Activated T-helper 1 cell treated with anti-CD3 and anti-CD28 coated beads, Interleukin-12 subunit alpha, Interleukin-12 subunit beta, Interleukin-2, Interleukin-4 antibody, amounts not matched to agents 30 ng/mL and 10 ng/mL and 1 ng/mL, durations not matched to agents 14 hours and 24 hours and 36 hours (primary cell): ENCODE data around the gene SNX1. TPM values are rescaled to one million over a fixed set of nuclear protein-coding genes. Genes with fewer than 3 reads are reported as not detected.
A peak's percentile ranks its signal among the peaks of the same experiment; 100 is the strongest.
"Not testable (repeated sequence)": the region's sequence is repeated elsewhere in the genome, so short reads cannot be mapped to it uniquely, and the experiment has no call there.

Experiments
- DNase-seq: peaks from one replicate; pipeline ENCODE4 v3.0.0; 2021; ENCODE audit warnings: low spot score
- H3K27ac Mint-ChIP-seq: one replicate; pipeline ENCODE4 v1.8.0; 2021; ENCODE audit warnings: mild to moderate bottlenecking, mixed read lengths
- H3K27me3 Mint-ChIP-seq: one replicate; pipeline ENCODE4 v1.8.0; 2022; ENCODE audit warnings: mild to moderate bottlenecking, moderate library complexity, mixed read lengths; ENCODE audit not compliant: insufficient read depth
- H3K36me3 Mint-ChIP-seq: one replicate; pipeline ENCODE4 v1.8.0; 2021; ENCODE audit warnings: low read depth, mixed read lengths
- H3K4me1 Mint-ChIP-seq: one replicate; pipeline ENCODE4 v1.8.0; 2021; ENCODE audit warnings: low read depth, mixed read lengths
- H3K4me3 Mint-ChIP-seq: one replicate; pipeline ENCODE4 v1.8.0; 2021; ENCODE audit warnings: mild to moderate bottlenecking, moderate library complexity, mixed read lengths
- H3K9me3 Mint-ChIP-seq: one replicate; pipeline ENCODE4 v1.8.0; 2021; ENCODE audit warnings: mixed read lengths
- intact Hi-C: fragments of 100-400 bp; cut with micrococcal nuclease; formaldehyde crosslinking; loops from one replicate; pipeline ENCODE4 v1.15.1; 2024
- total RNA-seq: library from RNA; stranded (reverse); gene quantifications from 2 replicates; pipeline ENCODE4 v1.2.3, GENCODE V29; 2022

SNX1 gene
- total RNA-seq, 1 donor from 2014 or later, result 139 TPM

DNA sequence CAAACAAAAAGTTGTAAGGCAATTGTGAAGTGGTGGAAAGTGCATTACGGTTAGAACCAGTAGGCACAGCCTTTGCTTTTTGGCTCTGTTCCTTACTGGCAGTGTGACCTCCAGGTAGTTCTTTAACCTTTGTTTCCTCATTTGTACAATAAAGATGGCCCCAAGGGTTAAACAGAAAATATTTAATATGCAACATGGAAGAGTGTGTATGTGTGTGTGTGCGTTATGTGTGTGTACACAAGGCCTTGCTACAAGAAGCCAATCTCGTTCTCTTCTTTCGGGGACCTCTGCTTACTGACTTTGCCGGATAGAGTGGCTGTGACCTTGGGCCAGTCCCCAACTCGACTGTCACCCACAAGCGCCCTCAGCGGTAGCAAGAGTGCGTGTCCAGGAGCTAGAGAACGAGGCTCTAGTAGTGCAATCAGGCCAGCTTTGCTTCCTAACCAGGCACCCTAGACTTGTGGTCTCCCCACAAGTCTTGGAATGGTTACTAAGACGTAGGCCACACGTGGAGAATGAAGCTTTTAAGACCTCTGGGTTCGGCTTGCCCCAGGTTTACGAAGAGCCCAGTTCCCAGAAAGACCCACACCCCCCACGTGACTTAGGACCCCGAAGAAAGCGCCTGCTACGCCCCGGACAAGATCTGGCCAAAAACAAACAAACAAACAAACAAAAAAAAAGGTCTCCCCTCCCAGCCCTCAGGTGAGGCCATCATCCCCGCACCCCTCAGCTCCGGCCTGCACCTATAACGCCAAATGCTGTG lies 2.7 kb upstream of the SNX1 start:
- Mint-ChIP-seq H3K9me3 (no peaks in the 10 kb centered on the region), H3K27ac (peak overlapping the region; percentile 92), H3K36me3 (peaks cover 16% of the 10 kb centered on the region), H3K4me3 (peak overlapping the region; percentile 96), H3K4me1 (peaks cover 43% of the 10 kb centered on the region), H3K27me3 (no peaks in the 10 kb centered on the region)
- intact Hi-C loops, result loop anchor here (1.0 to 10.0 kb wide), 10 partner anchors 46 to 732 kb away; partner anchors contain the start of genes CSNK1G1, DAPK2, PIF1 and PPIB
- DNase-seq, result peak; percentile 26

DNA sequence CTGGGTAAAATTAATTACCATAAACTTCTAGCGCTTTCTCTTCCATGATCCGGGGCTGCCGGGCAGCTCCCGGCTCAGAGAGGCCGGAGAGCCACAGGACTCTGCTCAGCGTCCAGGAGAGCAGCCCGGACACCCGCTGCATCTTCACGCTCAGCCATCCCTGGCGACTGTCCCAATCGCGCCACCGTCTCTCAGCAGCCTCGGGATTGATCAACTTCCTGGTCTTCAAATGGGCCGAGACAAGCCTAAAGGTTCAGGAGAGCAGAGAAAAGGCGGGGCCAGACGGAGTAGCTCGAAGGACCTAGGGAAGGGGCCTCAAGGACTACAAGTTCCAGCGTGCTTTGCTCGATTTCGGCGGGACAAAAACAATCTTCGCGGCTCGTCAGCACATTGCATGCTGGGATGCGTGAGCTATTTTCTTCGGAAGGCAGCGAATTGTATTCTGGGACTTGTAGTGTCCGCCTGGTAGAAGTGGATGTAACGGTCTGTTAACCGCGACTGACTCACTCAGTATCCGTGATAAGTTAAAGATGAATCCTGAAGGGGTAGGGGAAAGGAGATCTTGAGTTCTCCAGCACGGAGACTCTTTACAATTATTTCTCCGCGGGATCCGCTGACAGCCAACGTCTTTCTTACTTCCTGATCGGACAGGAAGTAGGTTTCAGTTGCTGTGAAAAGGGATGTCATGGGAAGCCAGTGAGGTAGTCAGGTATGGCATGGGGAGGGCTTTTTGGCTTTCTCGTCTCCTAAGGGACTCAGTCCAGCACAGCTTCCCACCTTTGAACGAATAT lies 2.0 kb upstream of the SNX1 start, which contains the start of gene CIAO2A:
CIAO2A (minus strand) TSS at position 212 of the 791 bp plus-strand sequence; CDS start at position 142, 70 bp downstream.
- Mint-ChIP-seq H3K4me3 (peak within 1 kb of the TSS; percentile 96), H3K36me3 (peaks cover 14% of the 10 kb centered on the region)

GRCh38 chr15:64095431-64095794 lies 369 bp upstream of the SNX1 start:
- DNase-seq, result no peak
- intact Hi-C loops, result loop anchor here (2.0 to 10.0 kb wide), 6 partner anchors 149 to 897 kb away; partner anchors contain the start of genes PIF1 and ZNF609
- peaks cover 45% of the 10 kb centered on the region for H3K4me1 Mint-ChIP-seq
- peak overlapping the region; percentile 96 for H3K4me3 Mint-ChIP-seq
- H3K9me3 Mint-ChIP-seq, result no peaks in the 10 kb centered on the region
- H3K27me3 Mint-ChIP-seq, result no peaks in the 10 kb centered on the region
- H3K27ac Mint-ChIP-seq, result peak overlapping the region; percentile 92
- H3K36me3 Mint-ChIP-seq, result peaks cover 9% of the 10 kb centered on the region

More for the DNA sequence above, 2.0 kb upstream of the SNX1 start, which contains the start of gene CIAO2A:
- intact Hi-C loops, result loop anchor here (1.0 to 10.0 kb wide), 13 partner anchors 47 to 905 kb away; partner anchors contain the start of genes CSNK1G1, DAPK2, HERC1 and PIF1
- H3K27ac Mint-ChIP-seq, result peak within 1 kb of the TSS; percentile 92
- peak; percentile 92 for DNase-seq
- no peaks in the 10 kb centered on the region for H3K27me3 Mint-ChIP-seq
- peaks cover 46% of the 10 kb centered on the region for H3K4me1 Mint-ChIP-seq
- no peaks in the 10 kb centered on the region for H3K9me3 Mint-ChIP-seq

DNA sequence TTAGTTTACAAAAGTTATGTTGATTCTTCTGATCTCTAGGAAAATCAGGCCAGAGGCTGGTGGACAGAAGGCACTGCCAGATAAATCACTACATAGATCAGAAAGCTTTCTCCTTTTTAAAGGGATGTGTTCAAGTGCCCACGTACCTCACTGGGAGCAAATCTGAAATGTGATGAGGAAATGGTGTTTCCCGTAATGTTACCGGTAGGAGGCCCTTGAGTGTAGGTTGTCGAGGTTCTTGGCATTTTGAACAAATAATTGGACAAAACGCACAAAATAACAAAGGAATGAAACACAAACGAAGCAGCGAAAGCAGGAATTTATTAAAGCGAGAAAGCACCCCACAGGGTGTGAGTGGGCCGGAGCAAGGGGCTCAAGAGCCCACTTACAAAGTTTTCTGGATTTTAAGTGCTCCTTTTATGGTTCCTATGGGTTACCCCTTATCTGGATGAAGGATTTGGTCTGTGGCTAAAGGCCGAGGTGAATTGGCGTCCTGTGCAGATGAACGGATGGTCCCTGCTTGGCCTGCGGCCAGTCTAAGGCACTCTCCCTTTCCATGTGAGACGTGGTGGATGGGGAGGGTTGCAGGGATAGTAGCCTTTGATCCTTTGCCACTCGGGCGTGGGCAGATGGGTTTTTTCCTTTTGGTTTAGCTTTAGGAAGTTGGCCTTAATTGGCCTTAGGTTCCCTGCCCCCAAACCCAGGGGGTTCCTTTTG lies 1.0 kb downstream of the SNX1 start:
- Mint-ChIP-seq H3K27me3 (no peaks in the 10 kb centered on the region), H3K9me3 (no peaks in the 10 kb centered on the region), H3K36me3 (peaks cover 5% of the 10 kb centered on the region), H3K27ac (peak overlapping the region; percentile 92), H3K4me1 (peaks cover 46% of the 10 kb centered on the region), H3K4me3 (peak overlapping the region; percentile 96)
- no peak for DNase-seq
- intact Hi-C loops, result loop anchor here (1.0 to 10.0 kb wide), 6 partner anchors 56 to 895 kb away; partner anchors contain the start of genes PIF1 and ZNF609

DNA sequence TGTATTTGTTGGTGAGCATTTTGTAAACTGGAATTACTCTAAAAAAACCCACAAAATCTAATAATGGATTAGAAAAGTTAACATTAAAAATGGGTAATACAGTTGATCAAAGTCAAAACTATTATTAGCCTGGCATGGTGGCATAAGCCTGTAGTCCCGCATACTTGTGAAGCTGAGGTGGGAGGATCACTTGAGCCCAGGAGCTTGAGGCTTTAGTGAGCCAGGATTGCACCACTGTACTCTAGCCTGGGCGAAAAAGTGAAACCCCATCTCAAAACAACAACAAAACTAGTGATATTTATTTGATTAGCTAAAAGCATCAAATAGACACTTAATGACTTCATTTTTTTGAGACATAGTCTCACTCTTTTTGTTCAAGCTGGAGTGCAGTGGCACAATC lies 3.6 kb downstream of the SNX1 start:
- Mint-ChIP-seq H3K4me1 (peaks cover 33% of the 10 kb centered on the region), H3K9me3 (no peaks in the 10 kb centered on the region), H3K27ac (no peak overlapping the region), H3K4me3 (no peak overlapping the region), H3K36me3 (peaks cover 7% of the 10 kb centered on the region), H3K27me3 (no peaks in the 10 kb centered on the region)
- intact Hi-C loops, result loop anchor here (5.0 to 10.0 kb wide), 5 partner anchors 145 to 893 kb away; partner anchors contain the start of genes PIF1 and ZNF609
- DNase-seq, result no peak

DNA sequence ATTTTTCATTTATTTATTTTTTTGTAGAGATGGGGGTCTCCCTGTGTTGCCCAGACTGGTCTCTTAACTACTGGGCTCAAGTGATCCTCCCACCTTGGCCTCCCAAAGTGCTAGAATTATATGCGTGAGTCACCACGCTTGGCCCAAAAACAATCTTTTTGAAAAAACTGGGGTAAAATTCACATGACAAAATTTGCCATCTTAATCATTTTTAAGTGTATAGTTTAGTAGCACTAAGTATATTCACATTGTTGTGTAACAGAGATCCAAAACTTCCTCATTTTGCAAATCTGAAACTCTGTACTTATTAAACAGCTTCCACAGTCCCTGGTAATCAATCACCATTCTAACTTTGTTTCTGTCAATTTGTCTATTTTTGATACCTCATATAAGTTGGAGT lies 5.2 kb downstream of the SNX1 start:
- Mint-ChIP-seq H3K36me3 (peaks cover 5% of the 10 kb centered on the region), H3K9me3 (no peaks in the 10 kb centered on the region), H3K27me3 (no peaks in the 10 kb centered on the region), H3K27ac (no peak overlapping the region), H3K4me1 (peaks cover 25% of the 10 kb centered on the region), H3K4me3 (no peak overlapping the region)
- intact Hi-C loops, result no loop called here
- DNase-seq, result no peak

- H3K4me1 Mint-ChIP-seq, result peaks cover 13% of the 10 kb centered on the region
- H3K27ac Mint-ChIP-seq, result no peak overlapping the region
- intact Hi-C loops, result no loop called here
- H3K27me3 Mint-ChIP-seq, result no peaks in the 10 kb centered on the region
- H3K36me3 Mint-ChIP-seq, result peaks cover 5% of the 10 kb centered on the region
- DNase-seq, result no peak
- H3K4me3 Mint-ChIP-seq, result no peak overlapping the region
- no peaks in the 10 kb centered on the region for H3K9me3 Mint-ChIP-seq
Observed at GRCh38 chr15:64102497-64102896, 6.7 kb downstream of the SNX1 start.

DNA sequence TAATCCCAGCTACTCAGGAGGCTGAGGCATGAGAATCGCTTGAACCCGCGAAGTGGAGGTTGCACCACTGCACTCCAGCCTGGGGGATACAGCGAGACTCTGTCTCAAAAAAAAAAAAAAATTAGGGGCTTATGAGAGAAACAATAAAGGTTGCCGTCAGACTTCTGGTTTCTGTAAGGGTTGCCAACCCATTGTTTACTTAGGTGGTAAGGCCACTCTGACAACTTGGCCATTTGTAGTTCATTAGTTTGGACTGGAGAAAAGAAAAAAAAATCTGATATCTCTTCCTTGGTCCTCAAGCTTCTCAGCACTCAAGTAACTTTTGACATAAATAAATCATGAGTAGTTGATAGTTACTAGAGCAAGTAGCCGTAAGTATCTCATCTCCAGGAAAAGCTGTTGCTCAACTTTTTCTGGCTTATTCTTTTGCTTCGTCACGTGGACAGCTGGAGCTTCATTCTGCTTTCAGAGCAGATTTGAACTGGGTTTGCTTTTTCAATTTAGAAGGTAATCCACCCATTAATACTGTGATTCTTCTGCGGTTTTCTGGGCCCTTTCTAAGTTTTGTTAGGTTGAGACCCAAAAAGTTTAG lies 9.4 kb downstream of the SNX1 start:
- H3K27me3 Mint-ChIP-seq, result no peaks in the 10 kb centered on the region
- no peak overlapping the region for H3K27ac Mint-ChIP-seq
- H3K36me3 Mint-ChIP-seq, result peaks cover 6% of the 10 kb centered on the region
- no peak for DNase-seq
- no peak overlapping the region for H3K4me3 Mint-ChIP-seq
- intact Hi-C loops, result no loop called here
- H3K4me1 Mint-ChIP-seq, result peaks cover 11% of the 10 kb centered on the region
- no peaks in the 10 kb centered on the region for H3K9me3 Mint-ChIP-seq

DNA sequence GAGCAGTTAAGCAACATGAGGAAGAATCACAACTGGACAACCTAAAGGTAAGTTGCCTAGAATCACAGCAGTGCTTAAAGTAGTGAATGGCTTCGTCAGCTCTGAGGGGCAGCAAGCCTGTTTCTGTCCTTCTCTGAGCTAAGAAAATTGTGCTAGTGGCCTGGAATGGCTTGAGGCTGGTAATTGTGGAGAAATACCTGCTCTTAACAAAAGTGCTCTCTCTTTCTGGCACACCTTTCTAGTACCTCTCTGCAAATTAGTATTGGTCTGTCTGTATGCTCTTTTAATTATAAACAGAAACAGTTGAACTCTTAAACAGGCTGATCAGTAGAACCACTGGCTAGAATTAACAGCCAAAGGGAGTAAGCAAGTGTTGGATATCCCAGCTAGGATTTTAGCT lies 11.6 kb downstream of the SNX1 start:
- Mint-ChIP-seq H3K27ac (no peak overlapping the region), H3K4me3 (no peak overlapping the region), H3K27me3 (no peaks in the 10 kb centered on the region), H3K9me3 (no peaks in the 10 kb centered on the region), H3K36me3 (peaks cover 6% of the 10 kb centered on the region), H3K4me1 (peaks cover 22% of the 10 kb centered on the region)
- intact Hi-C loops, result no loop called here
- no peak for DNase-seq

DNA sequence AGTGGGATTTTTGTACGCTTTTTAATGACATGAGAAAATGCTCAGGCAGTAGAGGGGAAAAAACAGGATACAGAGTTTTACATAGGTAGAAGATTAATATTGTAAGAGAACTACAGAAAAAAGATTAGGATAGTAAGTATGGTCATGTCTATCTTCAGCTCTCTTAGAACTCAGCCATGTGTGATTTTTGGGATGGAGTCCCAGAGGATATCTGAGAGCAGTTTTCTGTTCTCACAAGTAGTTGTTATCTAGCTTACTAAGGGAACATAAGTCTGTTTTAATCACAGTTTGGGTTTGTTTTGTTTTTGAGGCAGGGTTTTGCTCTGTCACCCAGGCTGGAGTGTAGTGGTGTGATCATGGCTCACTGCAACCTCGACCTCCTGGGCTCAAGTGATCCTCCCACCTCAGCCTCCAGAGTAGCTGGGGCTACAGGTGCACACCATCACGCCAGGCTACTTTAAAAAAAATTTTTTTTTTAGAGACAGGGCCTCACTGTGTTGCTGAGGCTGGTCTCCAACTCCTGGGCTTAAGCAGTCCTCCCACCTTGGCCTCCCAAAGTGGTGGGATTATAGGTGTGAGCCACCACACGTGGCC lies 14.4 kb downstream of the SNX1 start:
- H3K9me3 Mint-ChIP-seq, DNase-seq, H3K27me3 Mint-ChIP-seq, H3K4me3 Mint-ChIP-seq, intact Hi-C loops: not testable (repeated sequence)
- peaks cover 22% of the 10 kb centered on the region for H3K4me1 Mint-ChIP-seq
- H3K36me3 Mint-ChIP-seq, result peaks cover 23% of the 10 kb centered on the region
- peak overlapping the region; percentile 28 for H3K27ac Mint-ChIP-seq

DNA sequence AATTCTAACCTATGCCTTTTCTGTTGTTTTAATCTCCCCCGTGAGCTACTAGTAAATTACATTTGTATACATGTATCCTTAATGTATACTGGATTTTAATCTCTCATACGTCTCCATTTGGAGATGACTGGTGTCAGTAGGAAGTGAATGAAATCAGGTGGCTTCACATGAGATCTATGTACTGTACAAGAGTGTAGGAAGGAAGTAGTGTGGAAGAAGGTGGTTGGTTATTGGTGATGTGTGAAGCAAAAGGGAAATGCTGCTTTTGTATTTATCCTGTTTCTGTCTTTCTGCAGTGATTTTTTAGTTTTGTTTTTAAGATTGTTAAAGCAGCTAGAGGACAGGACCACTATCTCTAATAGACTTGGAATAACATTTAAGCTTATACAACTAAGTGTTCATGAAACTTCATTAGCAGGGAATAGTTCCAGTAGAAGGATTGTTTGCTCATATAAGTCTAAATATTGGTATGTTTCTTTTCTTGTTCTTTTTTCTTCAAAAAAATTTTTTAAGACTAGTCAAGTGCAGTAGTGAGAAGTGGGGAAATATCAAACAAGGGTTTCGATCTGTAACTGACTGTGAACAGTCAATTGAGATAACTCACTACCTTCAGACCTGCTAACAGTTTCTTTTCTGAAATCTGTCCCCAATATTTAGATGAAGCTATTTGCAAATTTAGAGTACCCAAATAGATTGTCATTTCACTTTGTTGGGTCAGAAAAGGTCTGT lies 15.3 kb downstream of the SNX1 start:
- Mint-ChIP-seq H3K9me3 (no peaks in the 10 kb centered on the region), H3K4me3 (no peak overlapping the region), H3K27ac (peak overlapping the region; percentile 28), H3K36me3 (peaks cover 23% of the 10 kb centered on the region), H3K4me1 (peaks cover 22% of the 10 kb centered on the region), H3K27me3 (no peaks in the 10 kb centered on the region)
- intact Hi-C loops, result no loop called here
- no peak for DNase-seq
